ENCODE data around the gene UBFD1. TPM values are rescaled to one million over a fixed set of nuclear protein-coding genes. Genes with fewer than 3 reads are reported as not detected.
A peak's percentile ranks its signal among the peaks of the same experiment; 100 is the strongest.
"Not testable (repeated sequence)": the region's sequence is repeated elsewhere in the genome, so short reads cannot be mapped to it uniquely, and the experiment has no call there.

Gene UBFD1
- total RNA-seq, 2 experiments from 2014 or later = 39.1 to 39.5 TPM

DNA sequence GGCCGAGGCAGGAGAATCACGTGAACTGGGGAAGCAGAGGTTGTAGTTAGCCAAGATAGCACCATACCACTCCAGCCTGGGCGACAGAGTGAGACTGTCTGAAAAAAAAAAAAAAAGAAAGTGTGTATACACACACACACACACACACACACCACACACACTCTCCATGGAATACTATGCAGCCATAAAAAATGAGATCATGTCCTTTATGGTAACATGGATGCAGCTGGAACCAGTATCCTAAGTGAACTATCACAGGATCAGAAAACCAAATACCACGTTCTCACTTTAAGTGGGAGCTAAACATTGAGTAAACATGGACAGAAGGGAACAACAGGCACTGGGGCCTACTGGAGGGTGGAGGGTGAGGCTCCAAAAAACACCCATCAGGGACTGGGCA, 21.8 kb downstream of the UBFD1 start:
- POLR2A ChIA-PET = no interaction called here
- peaks cover 26% of the 10 kb centered on the region for H3K36me3 Mint-ChIP-seq (ENCODE audit: low read depth)

DNA sequence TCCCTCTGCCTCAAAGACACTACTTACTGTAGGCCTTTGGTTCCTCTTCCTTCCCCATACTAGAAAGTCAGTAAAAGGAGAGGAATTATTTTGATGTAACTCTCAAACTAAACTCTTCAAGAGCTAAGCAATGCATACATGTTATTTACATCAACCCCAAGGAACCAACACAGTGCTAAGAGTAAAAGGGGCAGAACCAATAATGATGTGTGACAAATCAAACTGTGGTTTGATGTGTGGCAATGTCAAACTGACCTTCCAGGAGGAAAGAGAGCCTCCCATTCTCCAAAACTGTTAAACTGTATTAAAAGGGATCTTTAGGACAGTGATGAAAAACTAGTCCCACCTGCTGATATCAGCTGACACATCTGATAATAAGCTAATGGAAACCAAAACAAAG, 22.9 kb downstream of the UBFD1 start:
- POLR2A ChIA-PET = no interaction called here
- CTCF ChIA-PET = no interaction called here
- H3K27ac Mint-ChIP-seq = no peak overlapping the region
- H3K27me3 Mint-ChIP-seq = no peaks in the 10 kb centered on the region
- H3K4me3 Mint-ChIP-seq = no peak overlapping the region
- no peak for DNase-seq
- H3K9me3 Mint-ChIP-seq = no peaks in the 10 kb centered on the region
- H3K4me1 Mint-ChIP-seq = no peaks in the 10 kb centered on the region
- peaks cover 32% of the 10 kb centered on the region for H3K36me3 Mint-ChIP-seq (ENCODE audit: low read depth)

More for the DNA sequence above, 21.8 kb downstream of the UBFD1 start:
- CTCF ChIA-PET = interaction anchor here (0.7 kb wide), 1 partner anchor 50 kb away, joined by 4 read pairs; no protein-coding TSS in a partner anchor
- DNase-seq = no peak
- H3K9me3 Mint-ChIP-seq = no peaks in the 10 kb centered on the region
- no peak overlapping the region for H3K4me3 Mint-ChIP-seq
- H3K4me1 Mint-ChIP-seq = no peaks in the 10 kb centered on the region
- no peaks in the 10 kb centered on the region for H3K27me3 Mint-ChIP-seq
- H3K27ac Mint-ChIP-seq = peak overlapping the region; percentile 38

DNA sequence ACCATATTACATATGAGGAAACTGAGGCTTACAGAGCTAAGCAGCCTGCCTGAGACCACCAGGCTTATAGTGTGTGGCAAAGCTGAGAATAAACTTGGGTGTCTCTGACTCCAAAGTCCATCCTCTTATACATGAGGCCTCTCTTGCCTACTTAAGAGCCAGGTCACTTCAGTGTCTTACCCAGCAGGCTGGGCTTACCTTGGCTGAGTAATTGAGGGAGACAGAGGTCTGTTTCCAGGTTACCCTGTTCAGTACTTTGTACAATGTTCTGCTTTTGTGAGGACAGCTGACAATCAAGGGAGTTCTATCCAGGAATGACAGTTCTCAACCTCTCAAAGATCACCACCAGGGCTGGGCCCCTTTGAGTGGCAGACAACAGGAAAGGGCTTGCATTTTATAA, 24.2 kb downstream of the UBFD1 start:
- H3K27ac Mint-ChIP-seq = peak overlapping the region; percentile 9
- peaks cover 36% of the 10 kb centered on the region for H3K36me3 Mint-ChIP-seq (ENCODE audit: low read depth)
- no peaks in the 10 kb centered on the region for H3K27me3 Mint-ChIP-seq
- POLR2A ChIA-PET = no interaction called here
- CTCF ChIA-PET = interaction anchor here (0.5 to 1.1 kb wide), 3 partner anchors 42 to 216 kb away, joined by 3 to 4 read pairs (median 3); no protein-coding TSS in a partner anchor
- H3K9me3 Mint-ChIP-seq = no peaks in the 10 kb centered on the region
- no peaks in the 10 kb centered on the region for H3K4me1 Mint-ChIP-seq
- no peak overlapping the region for H3K4me3 Mint-ChIP-seq
- DNase-seq = no peak

DNA sequence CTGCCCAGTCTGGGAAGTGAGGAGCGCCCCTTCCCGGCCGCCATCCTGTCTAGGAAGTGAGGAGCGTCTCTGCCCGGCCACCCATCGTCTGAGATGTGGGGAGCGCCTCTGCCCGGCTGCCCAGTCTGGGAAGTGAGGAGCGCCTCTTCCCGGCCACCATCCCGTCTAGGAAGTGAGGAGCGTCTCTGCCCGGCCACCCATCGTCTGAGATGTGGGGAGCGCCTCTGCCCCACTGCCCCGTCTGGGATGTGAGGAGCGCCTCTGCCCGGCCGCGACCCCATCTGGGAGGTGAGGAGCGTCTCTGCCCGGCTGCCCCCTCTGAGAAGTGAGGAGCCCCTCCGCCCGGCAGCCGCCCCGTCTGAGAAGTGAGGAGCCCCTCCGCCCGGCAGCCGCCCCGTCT, 25.7 kb downstream of the UBFD1 start:
- H3K4me3 Mint-ChIP-seq, DNase-seq, H3K27ac Mint-ChIP-seq, H3K27me3 Mint-ChIP-seq, POLR2A ChIA-PET, H3K9me3 Mint-ChIP-seq, H3K4me1 Mint-ChIP-seq, CTCF ChIA-PET: not testable (repeated sequence)
- peaks cover 40% of the 10 kb centered on the region for H3K36me3 Mint-ChIP-seq (ENCODE audit: low read depth)

DNA sequence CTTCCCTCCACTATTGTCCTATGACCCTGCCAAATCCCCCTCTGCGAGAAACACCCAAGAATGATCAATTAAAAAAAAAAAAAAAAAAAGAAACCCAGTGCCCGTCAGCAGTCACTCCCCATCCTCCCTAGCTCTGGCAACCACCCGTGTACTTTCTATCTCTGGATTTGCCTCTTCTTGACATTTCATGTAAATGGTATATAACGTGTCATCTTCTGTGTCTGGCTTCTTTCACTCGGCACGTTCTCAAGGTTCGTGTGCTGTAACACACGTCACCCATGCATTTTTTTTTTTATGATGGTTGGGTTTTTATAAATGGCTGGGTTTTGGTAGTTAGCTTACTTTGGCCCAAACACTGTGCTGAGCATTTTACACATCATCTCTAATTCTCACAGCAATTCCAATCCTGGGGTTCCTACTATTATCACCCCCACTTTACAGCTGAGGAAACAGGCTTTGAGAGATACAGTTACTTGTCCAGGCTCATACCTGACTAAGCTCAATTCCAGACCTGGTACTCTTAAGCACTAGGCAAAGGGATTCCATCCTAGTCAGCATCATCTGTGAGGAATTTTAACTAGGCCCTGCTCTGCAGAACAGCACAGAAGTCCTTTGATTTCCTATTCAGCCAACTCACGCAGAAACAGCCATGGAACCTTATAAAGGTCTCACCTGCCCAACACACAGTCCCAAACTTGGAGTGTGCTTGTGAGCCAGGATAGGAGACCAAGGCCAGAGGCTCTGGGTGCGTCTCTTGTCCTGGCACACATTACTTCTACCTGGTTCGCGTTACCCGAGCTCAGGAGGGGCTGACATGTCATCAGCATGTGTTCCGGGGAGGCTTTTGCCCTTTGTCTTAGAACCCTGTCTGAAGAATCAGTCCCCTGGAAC, 26.9 kb downstream of the UBFD1 start:
- no peak overlapping the region for H3K27ac Mint-ChIP-seq
- DNase-seq = no peak
- peaks cover 38% of the 10 kb centered on the region for H3K36me3 Mint-ChIP-seq (ENCODE audit: low read depth)
- ChIA-PET POLR2A (no interaction called here), CTCF (no interaction called here)
- H3K9me3 Mint-ChIP-seq = no peaks in the 10 kb centered on the region
- H3K4me1 Mint-ChIP-seq = no peaks in the 10 kb centered on the region
- H3K4me3 Mint-ChIP-seq = no peak overlapping the region
- H3K27me3 Mint-ChIP-seq = no peaks in the 10 kb centered on the region

DNA sequence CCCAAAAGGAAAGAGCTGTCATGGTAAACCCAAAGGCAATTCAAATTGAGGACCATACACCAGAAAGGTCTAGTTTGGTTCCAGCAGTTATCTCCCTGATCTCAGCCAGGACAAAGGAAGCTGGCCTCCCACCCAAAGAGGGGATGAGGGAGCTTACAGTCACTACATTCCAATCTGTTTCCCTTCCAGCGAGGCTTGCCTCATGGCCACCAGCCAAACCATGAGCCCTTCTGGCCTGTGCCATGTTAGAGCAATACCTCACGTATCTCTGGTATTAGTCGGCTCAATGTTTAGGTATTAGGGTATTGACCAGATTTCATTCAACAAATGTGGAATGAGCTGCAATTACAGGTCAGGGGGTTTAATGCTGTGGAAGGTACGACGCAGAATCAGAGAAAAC, 30.2 kb downstream of the UBFD1 start:
- no peaks in the 10 kb centered on the region for H3K9me3 Mint-ChIP-seq
- ChIA-PET POLR2A (no interaction called here), CTCF (no interaction called here)
- H3K36me3 Mint-ChIP-seq (ENCODE audit: low read depth) = peaks cover 40% of the 10 kb centered on the region
- peaks cover 3% of the 10 kb centered on the region for H3K4me1 Mint-ChIP-seq
- no peak overlapping the region for H3K4me3 Mint-ChIP-seq
- no peaks in the 10 kb centered on the region for H3K27me3 Mint-ChIP-seq
- H3K27ac Mint-ChIP-seq = no peak overlapping the region
- no peak for DNase-seq

DNA sequence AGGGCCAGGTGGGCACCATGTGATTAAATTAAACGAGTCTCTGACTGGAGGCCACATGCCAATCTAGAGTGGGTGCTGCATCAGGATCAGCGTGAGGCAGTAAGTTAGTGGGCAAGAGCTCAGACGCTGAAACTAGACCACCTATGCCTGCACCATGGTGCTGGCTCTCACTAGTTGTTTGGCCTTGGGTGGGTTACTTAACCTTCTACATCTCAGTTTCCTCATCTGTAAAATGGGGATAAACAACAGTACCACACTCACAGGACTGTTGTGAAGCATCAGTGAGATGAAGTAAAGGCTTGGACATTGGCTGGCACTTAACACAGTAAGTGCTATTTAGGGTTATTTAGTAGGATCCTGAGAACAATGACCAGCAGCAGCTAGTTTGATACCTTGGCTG, 32.7 kb downstream of the UBFD1 start:
- H3K27ac Mint-ChIP-seq = no peak overlapping the region
- CTCF ChIA-PET = no interaction called here
- POLR2A ChIA-PET = no interaction called here
- H3K4me3 Mint-ChIP-seq = no peak overlapping the region
- peaks cover 15% of the 10 kb centered on the region for H3K4me1 Mint-ChIP-seq
- no peak for DNase-seq
- H3K27me3 Mint-ChIP-seq = no peaks in the 10 kb centered on the region
- H3K36me3 Mint-ChIP-seq (ENCODE audit: low read depth) = peaks cover 36% of the 10 kb centered on the region
- H3K9me3 Mint-ChIP-seq = no peaks in the 10 kb centered on the region

DNA sequence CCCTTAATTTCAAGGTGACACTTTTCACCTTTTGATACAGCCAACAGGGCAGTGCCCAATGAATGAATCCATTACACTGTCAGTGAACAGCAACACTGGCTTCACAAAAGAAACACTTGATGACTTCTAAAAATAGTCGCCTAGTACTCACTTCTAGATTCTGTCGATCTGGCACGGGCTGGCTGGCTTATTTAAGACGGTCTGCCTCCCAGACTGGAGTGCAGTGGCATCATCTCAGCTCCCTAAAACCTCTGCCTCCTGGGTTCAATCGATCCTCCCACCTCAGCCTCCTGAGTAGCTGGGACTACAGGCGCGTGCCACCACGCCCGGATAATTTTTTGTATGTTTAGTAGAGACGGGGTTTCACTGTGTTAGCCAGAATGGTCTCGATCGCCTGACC, 36.7 kb downstream of the UBFD1 start:
- POLR2A ChIA-PET = no interaction called here
- no peaks in the 10 kb centered on the region for H3K9me3 Mint-ChIP-seq
- H3K4me1 Mint-ChIP-seq = peaks cover 30% of the 10 kb centered on the region
- CTCF ChIA-PET = interaction anchor here (1.0 kb wide), 1 partner anchor 37 kb away, joined by 3 read pairs; the partner anchor contains the start of genes EARS2 and UBFD1
- H3K36me3 Mint-ChIP-seq (ENCODE audit: low read depth) = peaks cover 25% of the 10 kb centered on the region
- DNase-seq = no peak
- peak overlapping the region; percentile 40 for H3K4me3 Mint-ChIP-seq
- no peak overlapping the region for H3K27ac Mint-ChIP-seq
- H3K27me3 Mint-ChIP-seq = no peaks in the 10 kb centered on the region

DNA sequence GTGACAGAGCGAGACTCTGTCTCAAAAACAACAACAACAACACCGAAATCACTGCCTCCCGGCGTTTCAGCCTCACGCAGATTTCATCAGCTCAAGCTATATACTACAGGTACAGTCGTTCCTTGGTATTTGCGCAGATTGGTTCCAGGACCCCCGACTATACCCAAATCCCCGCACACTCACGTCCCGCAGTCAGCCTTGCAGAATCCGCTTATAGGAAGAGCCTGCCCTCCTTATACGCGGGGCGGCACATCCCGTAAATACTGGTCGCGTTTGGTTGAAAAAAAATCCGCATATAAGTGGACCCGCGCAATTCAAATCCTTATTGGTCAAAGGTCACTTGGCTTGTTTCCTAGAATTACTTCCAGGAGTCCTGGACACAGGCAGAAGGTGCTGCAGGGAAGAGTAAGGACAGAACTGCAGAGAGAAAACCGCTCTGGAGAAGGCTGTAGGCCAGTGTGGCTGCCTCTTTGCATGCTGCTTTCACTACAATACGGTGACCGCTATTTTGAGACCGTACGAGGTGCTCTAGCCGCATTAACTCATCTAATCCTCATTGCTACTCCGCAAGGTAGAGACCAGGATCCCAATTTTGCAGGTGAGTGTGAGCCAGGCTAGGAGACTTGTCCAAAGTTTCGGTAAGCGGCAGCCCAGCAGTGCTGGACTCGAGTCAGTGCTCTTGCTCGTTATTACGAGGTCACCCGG, 37.9 kb downstream of the UBFD1 start:
- Mint-ChIP-seq H3K4me3 (peak overlapping the region; percentile 82), H3K9me3 (no peaks in the 10 kb centered on the region), H3K27ac (peak overlapping the region; percentile 64), H3K4me1 (peaks cover 30% of the 10 kb centered on the region), H3K36me3 (ENCODE audit: low read depth) (peaks cover 18% of the 10 kb centered on the region), H3K27me3 (no peaks in the 10 kb centered on the region)
- ChIA-PET POLR2A (no interaction called here), CTCF (interaction anchor here (0.7 kb wide), 1 partner anchor 1630 kb away, joined by 4 read pairs; no protein-coding TSS in a partner anchor)
- DNase-seq = peak; percentile 8

DNA sequence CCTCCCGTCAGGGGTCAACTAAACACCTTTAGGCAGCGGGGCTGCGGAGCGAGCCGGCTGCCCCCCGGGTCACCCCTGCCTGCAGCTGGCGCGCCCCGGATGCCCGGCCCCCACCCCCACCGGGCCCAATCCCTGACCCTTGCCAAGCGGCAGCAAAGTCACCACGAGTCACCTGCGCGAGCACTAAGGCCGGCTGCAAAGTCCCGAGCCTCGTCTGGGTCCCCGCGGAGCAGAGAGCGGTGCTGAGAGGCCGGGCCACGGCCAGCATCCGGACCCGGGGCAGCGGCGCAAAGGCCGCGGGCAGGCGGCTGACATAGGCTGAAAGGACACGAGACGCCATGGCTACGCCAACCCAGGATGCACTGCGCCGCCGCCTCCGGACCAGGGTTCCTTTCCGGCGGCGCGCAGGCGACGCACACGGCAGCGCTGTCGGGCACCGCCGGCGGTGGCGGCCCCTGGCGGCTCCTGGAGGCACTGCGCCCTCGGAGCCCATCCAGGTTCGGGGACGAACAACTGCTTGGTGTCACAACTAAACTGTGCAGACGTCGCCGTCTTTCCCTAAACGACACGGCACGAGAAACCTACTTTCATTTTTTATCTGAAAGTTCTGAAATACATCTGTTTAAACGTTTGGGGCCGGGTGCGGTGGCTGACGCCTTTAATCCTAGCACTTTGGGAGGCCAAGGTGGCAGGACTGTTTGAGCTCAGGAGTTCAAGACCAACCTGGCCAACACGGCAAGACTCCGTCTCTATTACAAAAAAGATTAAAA, 38.6 kb downstream of the UBFD1 start, which contains the start of gene NDUFAB1:
Gene NDUFAB1 (minus strand): TSS at position 366 of the 770 bp plus-strand sequence. CDS start 26 bp downstream, at position 340.
- POLR2A ChIA-PET = interaction anchor here (0.6 kb wide), 1 partner anchor 14 kb away, joined by 3 read pairs; no protein-coding TSS in a partner anchor
- peak; percentile 91 for DNase-seq
- Mint-ChIP-seq H3K9me3 (no peaks in the 10 kb centered on the region), H3K27ac (peak within 1 kb of the TSS; percentile 83), H3K4me1 (peaks cover 30% of the 10 kb centered on the region), H3K4me3 (peak within 1 kb of the TSS; percentile 82), H3K27me3 (no peaks in the 10 kb centered on the region), H3K36me3 (ENCODE audit: low read depth) (peaks cover 13% of the 10 kb centered on the region)
- CTCF ChIA-PET = interaction anchor here (1.2 to 2.2 kb wide), 10 partner anchors 9 to 160 kb away, joined by 3 to 10 read pairs (median 3); partner anchors contain the start of gene UBFD1

DNA sequence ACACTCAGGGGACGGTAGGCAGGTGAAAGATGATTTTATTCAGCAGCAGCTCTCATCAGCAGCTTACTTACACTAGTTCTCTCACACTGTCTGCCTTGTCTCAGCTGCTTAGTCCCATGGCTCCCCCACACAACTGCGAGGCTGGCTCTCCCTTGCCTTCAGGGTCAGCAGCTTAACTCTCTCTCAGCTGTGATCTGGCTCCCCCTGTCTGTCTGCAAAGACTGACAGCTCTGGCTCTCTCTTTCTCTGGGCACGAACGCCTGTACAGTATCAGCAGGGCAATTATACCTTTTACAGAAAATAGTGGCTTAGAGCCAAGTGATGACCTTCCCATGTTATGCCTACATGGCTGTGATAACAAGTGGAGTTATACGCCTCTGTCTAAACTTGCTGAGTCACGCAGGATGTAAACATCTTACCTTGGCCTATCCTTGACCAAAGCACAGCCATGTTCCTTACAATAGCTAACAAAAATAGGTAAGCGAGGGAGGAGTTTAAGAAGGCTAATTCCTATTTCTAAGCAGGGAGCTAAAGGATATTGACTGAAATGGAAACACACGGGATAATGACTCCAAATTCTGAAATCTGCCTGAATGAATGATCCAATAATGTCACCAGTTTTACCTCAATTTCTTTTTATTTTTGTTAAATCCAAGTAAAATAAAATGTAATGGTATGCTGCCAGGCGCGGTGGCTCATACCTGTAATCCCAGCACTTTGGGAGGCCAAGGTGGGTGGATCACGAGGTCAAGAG, 39.7 kb downstream of the UBFD1 start:
- H3K27me3 Mint-ChIP-seq = no peaks in the 10 kb centered on the region
- H3K9me3 Mint-ChIP-seq = no peaks in the 10 kb centered on the region
- H3K4me3 Mint-ChIP-seq = no peak overlapping the region
- H3K4me1 Mint-ChIP-seq = peaks cover 29% of the 10 kb centered on the region
- DNase-seq = peak; percentile 22
- ChIA-PET CTCF (interaction anchor here (1.2 to 2.2 kb wide), 10 partner anchors 8 to 161 kb away, joined by 3 to 10 read pairs (median 3); partner anchors contain the start of gene UBFD1), POLR2A (no interaction called here)
- H3K27ac Mint-ChIP-seq = peak overlapping the region; percentile 54
- H3K36me3 Mint-ChIP-seq (ENCODE audit: low read depth) = peaks cover 9% of the 10 kb centered on the region

DNA sequence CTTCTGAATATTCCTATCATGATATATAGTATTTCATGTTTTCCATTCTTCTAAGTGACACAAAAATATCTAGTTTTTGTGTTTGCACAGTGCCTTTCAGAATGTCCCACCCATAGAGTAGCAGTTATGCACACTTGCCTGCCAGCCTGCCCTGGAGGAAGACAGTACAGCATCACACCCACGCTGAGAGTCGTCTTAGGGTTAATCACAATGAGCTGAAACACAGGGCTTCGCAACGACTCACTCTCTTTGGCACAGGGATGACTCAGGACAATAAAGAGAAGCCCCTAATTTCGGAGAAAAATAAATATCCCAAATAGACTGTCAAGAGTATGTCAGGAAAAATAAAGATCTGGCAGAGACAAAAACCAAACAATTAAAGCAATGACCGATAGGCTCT, 50.2 kb downstream of the UBFD1 start:
- no peaks in the 10 kb centered on the region for H3K27me3 Mint-ChIP-seq
- H3K4me3 Mint-ChIP-seq = no peak overlapping the region
- DNase-seq = no peak
- H3K36me3 Mint-ChIP-seq (ENCODE audit: low read depth) = peaks cover 13% of the 10 kb centered on the region
- H3K9me3 Mint-ChIP-seq = no peaks in the 10 kb centered on the region
- CTCF ChIA-PET = interaction anchor here (0.7 to 2.9 kb wide), 2 partner anchors 10 to 1499 kb away, joined by 3 to 10 read pairs; no protein-coding TSS in a partner anchor
- no peaks in the 10 kb centered on the region for H3K4me1 Mint-ChIP-seq
- no peak overlapping the region for H3K27ac Mint-ChIP-seq
- POLR2A ChIA-PET = no interaction called here
